Fibroblast of villous mesenchyme (primary cell): ENCODE data around the gene NR1I2. TPM values are rescaled to one million over a fixed set of nuclear protein-coding genes. Genes with fewer than 3 reads are reported as not detected.

Experiments used
- DNase-seq: peaks from one replicate; pipeline ENCODE4 v3.0.0-alpha.2; 2010; ENCODE audit warnings: low read depth
- H3K4me3 ChIP-seq: 2 replicates; pipeline ENCODE4 v1.5.1; 2011; ENCODE audit warnings: low read depth, mild to moderate bottlenecking, low read length
- CTCF ChIP-seq: IDR thresholded peaks from 2 replicates; pipeline ENCODE4 v1.5.1; 2012; ENCODE audit warnings: low read depth, mild to moderate bottlenecking, low read length; ENCODE audit not compliant: insufficient read depth
- total RNA-seq: library from RNA; depleted of rRNA; stranded (reverse); fragments of >200 nt; gene quantifications from 2 replicates; pipeline ENCODE4 v1.2.3, GENCODE V29; 2012

The NR1I2 gene
- total RNA-seq, 1 donor, result under 0.01 TPM

- DNase-seq, result no peak
- H3K4me3 ChIP-seq, result no peak overlapping the region
- TF ChIP-seq CTCF, result no peak
Measured at GRCh38 chr3:119746423-119746822, 35.5 kb upstream of the NR1I2 start.

- H3K4me3 ChIP-seq, result no peak overlapping the region
- no peak for TF ChIP-seq CTCF
- DNase-seq, result no peak
Measured at GRCh38 chr3:119747357-119747756, 34.5 kb upstream of the NR1I2 start.

- H3K4me3 ChIP-seq, result no peak overlapping the region
- DNase-seq, result no peak
- no peak for TF ChIP-seq CTCF
Measured at GRCh38 chr3:119748991-119749390, 32.9 kb upstream of the NR1I2 start.

- no peak overlapping the region for H3K4me3 ChIP-seq
- no peak for TF ChIP-seq CTCF
- DNase-seq, result no peak
Measured at GRCh38 chr3:119751423-119751822, 30.5 kb upstream of the NR1I2 start.

- TF ChIP-seq CTCF, result no peak
Measured at GRCh38 chr3:119759962-119760361, 21.9 kb upstream of the NR1I2 start.

GRCh38 chr3:119762876-119763275 lies 19.0 kb upstream of the NR1I2 start:
- H3K4me3 ChIP-seq, result no peak overlapping the region
- no peak for TF ChIP-seq CTCF
- DNase-seq, result peak; percentile 28

More at GRCh38 chr3:119759962-119760361, 21.9 kb upstream of the NR1I2 start:
- no peak for DNase-seq
- H3K4me3 ChIP-seq, result no peak overlapping the region

- no peak for TF ChIP-seq CTCF
- no peak for DNase-seq
- H3K4me3 ChIP-seq, result no peak overlapping the region
Measured at GRCh38 chr3:119763466-119763865, 18.4 kb upstream of the NR1I2 start.
